Neural cell (in vitro differentiated cells): ENCODE measurements around the gene IFT20. TPM values are rescaled to one million over a fixed set of nuclear protein-coding genes. Genes with fewer than 3 reads are reported as not detected.

Experiments
- H2AFZ ChIP-seq: fragments of 200-600, 300-800 bp; sonication (generic), shearing (Covaris generic); 2 replicates; pipeline ENCODE4 v1.6.0; 2014; ENCODE audit warnings: low read depth, mild to moderate bottlenecking, antibody characterized with exemption, low read length, moderate library complexity
- H3F3A ChIP-seq: fragments of 200-600 bp; shearing (Covaris generic); 2 replicates; pipeline ENCODE4 v1.6.1; 2016; ENCODE audit warnings: mild to moderate bottlenecking, moderate library complexity, mixed read lengths, antibody characterized with exemption, low read length; ENCODE audit not compliant: insufficient read depth, poor library complexity, severe bottlenecking
- H3K27ac ChIP-seq: fragments of 200-600, 300-800 bp; sonication (generic), shearing (Covaris generic); 2 replicates; pipeline ENCODE4 v1.5.1; 2014; ENCODE audit warnings: mild to moderate bottlenecking, low read length, moderate library complexity
- H3K27me3 ChIP-seq: fragments of 300-800, 200-600 bp; sonication (generic), shearing (Covaris generic); 2 replicates; pipeline ENCODE4 v1.6.0; 2014; ENCODE audit warnings: mild to moderate bottlenecking, low read depth, low read length, moderate library complexity; ENCODE audit not compliant: insufficient read depth
- H3K36me3 ChIP-seq: fragments of 300-800, 200-600 bp; sonication (generic), shearing (Covaris generic); 2 replicates; pipeline ENCODE4 v1.5.1; 2014; ENCODE audit warnings: mild to moderate bottlenecking, antibody characterized with exemption, low read length, moderate library complexity; ENCODE audit not compliant: insufficient read depth
- H3K4me2 ChIP-seq: fragments of 300-800, 200-600 bp; sonication (generic), shearing (Covaris generic); 2 replicates; pipeline ENCODE4 v1.6.0; 2014; ENCODE audit warnings: mild to moderate bottlenecking, low read length
- H3K4me3 ChIP-seq: fragments of 300-800, 200-600 bp; sonication (generic), shearing (Covaris generic); 2 replicates; pipeline ENCODE4 v1.5.1; 2014; ENCODE audit warnings: mild to moderate bottlenecking, low read length, moderate library complexity
- H3K79me2 ChIP-seq: fragments of 200-600 bp; shearing (Covaris generic); replicated peaks from 2 replicates; pipeline ENCODE4 v1.6.0; 2014; ENCODE audit warnings: mild to moderate bottlenecking, low read length, moderate library complexity; ENCODE audit not compliant: insufficient read depth
- H3K9ac ChIP-seq: fragments of 300-800, 200-600 bp; sonication (generic), shearing (Covaris generic); 2 replicates; pipeline ENCODE4 v1.6.1; 2016; ENCODE audit warnings: mild to moderate bottlenecking, low read length, mixed read lengths
- H3K9me2 ChIP-seq: fragments of 200-600 bp; shearing (Covaris generic); 2 replicates; pipeline ENCODE4 v1.6.1; 2016; ENCODE audit warnings: mild to moderate bottlenecking, low read length, mixed read lengths; ENCODE audit not compliant: insufficient read depth
- H3K9me3 ChIP-seq: fragments of 200-600, 300-800 bp; sonication (generic), shearing (Covaris generic); 2 replicates; pipeline ENCODE4 v1.6.1; 2016; ENCODE audit warnings: mild to moderate bottlenecking, mixed run types, low read length, moderate library complexity, mixed read lengths
- H4K20me1 ChIP-seq: fragments of 200-600 bp; shearing (Covaris generic); 2 replicates; pipeline ENCODE4 v1.6.1; 2016; ENCODE audit warnings: mild to moderate bottlenecking, mixed run types; ENCODE audit not compliant: insufficient read depth
- CTCF ChIP-seq: fragments of 450-650 bp; IDR thresholded peaks from 2 replicates; pipeline ENCODE4 v1.5.1; 2014; ENCODE audit warnings: antibody characterized with exemption, mild to moderate bottlenecking, moderate library complexity; ENCODE audit not compliant: poor library complexity, severe bottlenecking
- EP300 ChIP-seq: fragments of 450-650 bp; conservative IDR thresholded peaks from 2 replicates; pipeline ENCODE4 v1.6.1; 2014; ENCODE audit warnings: antibody characterized with exemption, mild to moderate bottlenecking, moderate library complexity; ENCODE audit not compliant: poor library complexity, severe bottlenecking
- EZH2 ChIP-seq: fragments of 200-600, 300-800 bp; shearing (Covaris generic), sonication (generic); IDR thresholded peaks from 2 replicates; pipeline ENCODE4 v1.6.1; 2014; ENCODE audit warnings: antibody characterized with exemption, low read length, borderline replicate concordance, mild to moderate bottlenecking; ENCODE audit not compliant: insufficient read depth, poor library complexity, severe bottlenecking
- MXI1 ChIP-seq: fragments of 450-650 bp; conservative IDR thresholded peaks from 2 replicates; pipeline ENCODE4 v1.6.1; 2014; ENCODE audit warnings: antibody characterized with exemption, mild to moderate bottlenecking; ENCODE audit not compliant: poor library complexity, severe bottlenecking
- POLR2AphosphoS5 ChIP-seq: IDR thresholded peaks from 2 replicates; pipeline ENCODE4 v1.6.1; 2012
- RAD21 ChIP-seq: fragments of 450-650 bp; conservative IDR thresholded peaks from 2 replicates; pipeline ENCODE4 v1.6.1; 2014; ENCODE audit warnings: antibody characterized with exemption, mild to moderate bottlenecking, moderate library complexity
- SMC3 ChIP-seq: fragments of 450-650 bp; conservative IDR thresholded peaks from 2 replicates; pipeline ENCODE4 v1.6.1; 2014; ENCODE audit warnings: antibody characterized with exemption, mild to moderate bottlenecking, moderate library complexity; ENCODE audit not compliant: poor library complexity
- TAF1 ChIP-seq: IDR thresholded peaks from 2 replicates; pipeline ENCODE4 v1.6.1; 2012; ENCODE audit warnings: low read depth
- polyA plus RNA-seq: library from polyadenylated mRNA; depleted of rRNA; stranded (reverse); fragments of >200 nt; gene quantifications from 2 replicates; pipeline ENCODE4 v1.2.3, GENCODE V29; 2014
- TF ChIP-seq, protein P1 (sequence below): IDR thresholded peaks from 2 replicates; pipeline ENCODE4 v1.6.1; 2012; ENCODE audit warnings: borderline replicate concordance

Gene IFT20
- polyA plus RNA-seq, 1 donor from 2014 or later = 213 TPM

DNA sequence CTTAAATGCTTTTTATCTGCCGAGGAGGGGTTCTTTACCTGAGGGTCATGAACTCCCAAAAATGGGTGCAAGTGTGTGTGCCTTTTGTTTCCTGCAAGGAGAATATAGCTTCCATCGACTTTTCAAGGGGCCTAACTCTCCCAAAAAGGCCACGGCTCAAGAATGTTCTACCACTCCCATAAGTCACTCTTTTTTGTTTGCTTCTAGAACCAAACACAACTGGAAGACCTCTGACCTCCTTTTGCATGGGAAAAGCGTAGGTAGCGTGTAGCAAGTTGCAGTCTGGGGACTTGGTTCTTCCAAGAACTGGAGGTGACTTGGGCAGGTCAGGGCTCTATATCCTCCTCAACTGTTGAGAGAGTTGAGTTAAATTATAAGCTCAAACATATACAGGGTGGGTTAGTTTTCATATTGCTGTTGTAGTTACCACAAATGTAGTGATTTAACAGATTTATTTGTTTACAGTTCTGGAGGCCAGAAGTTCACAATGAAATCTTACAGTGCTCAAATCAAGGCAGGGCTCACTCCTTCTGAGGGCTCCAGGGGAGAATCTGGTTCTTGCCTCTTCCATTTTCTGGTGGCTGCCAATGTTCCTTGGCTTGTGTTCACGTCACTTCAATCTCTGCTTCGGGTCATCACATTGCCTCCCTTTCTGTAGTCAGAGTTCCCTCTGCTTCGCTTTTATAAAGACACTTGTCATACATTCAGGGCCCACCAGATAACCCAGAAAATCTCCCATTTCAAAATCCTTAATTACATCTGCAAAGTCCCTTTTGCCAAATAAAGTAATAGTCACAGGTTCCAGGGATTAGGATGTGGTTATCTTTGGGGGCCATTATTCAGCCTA, 14.8 kb downstream of the IFT20 start:
- H4K20me1 ChIP-seq = no peaks in the 10 kb centered on the region
- H2AFZ ChIP-seq = no peak overlapping the region
- no peaks in the 10 kb centered on the region for H3F3A ChIP-seq
- no peak for TF ChIP-seq EP300
- no peak for TF ChIP-seq SMC3
- no peak for TF ChIP-seq CTCF
- TF ChIP-seq, protein P1, sequence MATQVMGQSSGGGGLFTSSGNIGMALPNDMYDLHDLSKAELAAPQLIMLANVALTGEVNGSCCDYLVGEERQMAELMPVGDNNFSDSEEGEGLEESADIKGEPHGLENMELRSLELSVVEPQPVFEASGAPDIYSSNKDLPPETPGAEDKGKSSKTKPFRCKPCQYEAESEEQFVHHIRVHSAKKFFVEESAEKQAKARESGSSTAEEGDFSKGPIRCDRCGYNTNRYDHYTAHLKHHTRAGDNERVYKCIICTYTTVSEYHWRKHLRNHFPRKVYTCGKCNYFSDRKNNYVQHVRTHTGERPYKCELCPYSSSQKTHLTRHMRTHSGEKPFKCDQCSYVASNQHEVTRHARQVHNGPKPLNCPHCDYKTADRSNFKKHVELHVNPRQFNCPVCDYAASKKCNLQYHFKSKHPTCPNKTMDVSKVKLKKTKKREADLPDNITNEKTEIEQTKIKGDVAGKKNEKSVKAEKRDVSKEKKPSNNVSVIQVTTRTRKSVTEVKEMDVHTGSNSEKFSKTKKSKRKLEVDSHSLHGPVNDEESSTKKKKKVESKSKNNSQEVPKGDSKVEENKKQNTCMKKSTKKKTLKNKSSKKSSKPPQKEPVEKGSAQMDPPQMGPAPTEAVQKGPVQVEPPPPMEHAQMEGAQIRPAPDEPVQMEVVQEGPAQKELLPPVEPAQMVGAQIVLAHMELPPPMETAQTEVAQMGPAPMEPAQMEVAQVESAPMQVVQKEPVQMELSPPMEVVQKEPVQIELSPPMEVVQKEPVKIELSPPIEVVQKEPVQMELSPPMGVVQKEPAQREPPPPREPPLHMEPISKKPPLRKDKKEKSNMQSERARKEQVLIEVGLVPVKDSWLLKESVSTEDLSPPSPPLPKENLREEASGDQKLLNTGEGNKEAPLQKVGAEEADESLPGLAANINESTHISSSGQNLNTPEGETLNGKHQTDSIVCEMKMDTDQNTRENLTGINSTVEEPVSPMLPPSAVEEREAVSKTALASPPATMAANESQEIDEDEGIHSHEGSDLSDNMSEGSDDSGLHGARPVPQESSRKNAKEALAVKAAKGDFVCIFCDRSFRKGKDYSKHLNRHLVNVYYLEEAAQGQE = no peak
- no peak for TF ChIP-seq TAF1
- no peak for TF ChIP-seq MXI1
- no peak for TF ChIP-seq RAD21
- TF ChIP-seq EZH2 = no peak
- TF ChIP-seq POLR2AphosphoS5 = no peak
- H3K36me3 ChIP-seq = no peaks in the 10 kb centered on the region
- H3K9me3 ChIP-seq = no peaks in the 10 kb centered on the region
- no peaks in the 10 kb centered on the region for H3K9me2 ChIP-seq
- peak overlapping the region; percentile 84 for H3K4me3 ChIP-seq
- H3K27me3 ChIP-seq = no peaks in the 10 kb centered on the region
- H3K4me2 ChIP-seq = peak overlapping the region; percentile 92
- peaks cover 46% of the 10 kb centered on the region for H3K79me2 ChIP-seq
- H3K9ac ChIP-seq = peak overlapping the region; percentile 67
- no peak overlapping the region for H3K27ac ChIP-seq

- Histone ChIP-seq H2AFZ (peak overlapping the region; percentile 36), H3K36me3 (no peaks in the 10 kb centered on the region), H3K4me3 (peak overlapping the region; percentile 84), H3K9ac (peak overlapping the region; percentile 67), H4K20me1 (no peaks in the 10 kb centered on the region), H3F3A (no peaks in the 10 kb centered on the region), H3K4me2 (peak overlapping the region; percentile 92), H3K9me3 (no peaks in the 10 kb centered on the region), H3K79me2 (peaks cover 46% of the 10 kb centered on the region), H3K27ac (peak overlapping the region; percentile 62), H3K27me3 (no peaks in the 10 kb centered on the region), H3K9me2 (no peaks in the 10 kb centered on the region)
- TF ChIP-seq CTCF (no peak), POLR2AphosphoS5 (no peak), RAD21 (no peak), TAF1 (no peak), EZH2 (no peak), EP300 (no peak), MXI1 (no peak), SMC3 (no peak)
- TF ChIP-seq, protein P1 = no peak
Measured at GRCh38 chr17:28319598-28319935, 15.7 kb downstream of the IFT20 start.
